ENCODE results near the gene STRAP.

DNA sequence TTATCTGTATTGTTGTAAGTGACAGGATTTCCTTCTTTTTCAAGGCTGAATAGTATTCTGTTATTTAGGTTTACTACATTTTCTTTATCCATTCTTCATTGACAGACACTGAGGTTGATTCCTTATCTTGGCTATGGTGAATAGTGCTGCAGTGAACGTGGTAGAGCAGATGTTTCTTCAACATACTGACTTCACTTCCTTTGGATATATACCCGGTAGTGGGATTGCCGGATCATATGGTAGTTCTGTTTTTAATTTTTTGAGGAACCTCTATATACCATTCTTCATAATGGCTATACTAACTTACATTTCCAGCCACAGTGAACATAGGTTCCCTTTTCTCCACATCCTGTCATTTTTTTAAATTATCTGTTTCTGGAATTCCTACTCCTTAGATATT lies 50.8 kb downstream of the STRAP start:
- TF ChIP-seq POLR2A (IDR thresholded peaks at IDR 0.05) (no peak), CTCF (IDR thresholded peaks at IDR 0.05) (no peak)

All from body of pancreas (tissue), 4 donors.